GM18868 (cell line): ENCODE data around the gene ODF4.
"Not testable (repeated sequence)": the region's sequence is repeated elsewhere in the genome, so short reads cannot be mapped to it uniquely, and the experiment has no call there.

Experiments
- ATAC-seq: cut with Tn5 transposase; IDR thresholded peaks from one replicate; pipeline ENCODE4 v1.9.1; 2021; ENCODE audit warnings: mild to moderate bottlenecking, moderate library complexity; ENCODE audit not compliant: unreplicated experiment

ODF4 gene

GRCh38 chr17:8366231-8366630 is 26.6 kb downstream of the ODF4 start:
- ATAC-seq: no peak

GRCh38 chr17:8368193-8368592 is 28.6 kb downstream of the ODF4 start:
- ATAC-seq: no peak

GRCh38 chr17:8369944-8370343 is 30.3 kb downstream of the ODF4 start:
- ATAC-seq: no peak

DNA sequence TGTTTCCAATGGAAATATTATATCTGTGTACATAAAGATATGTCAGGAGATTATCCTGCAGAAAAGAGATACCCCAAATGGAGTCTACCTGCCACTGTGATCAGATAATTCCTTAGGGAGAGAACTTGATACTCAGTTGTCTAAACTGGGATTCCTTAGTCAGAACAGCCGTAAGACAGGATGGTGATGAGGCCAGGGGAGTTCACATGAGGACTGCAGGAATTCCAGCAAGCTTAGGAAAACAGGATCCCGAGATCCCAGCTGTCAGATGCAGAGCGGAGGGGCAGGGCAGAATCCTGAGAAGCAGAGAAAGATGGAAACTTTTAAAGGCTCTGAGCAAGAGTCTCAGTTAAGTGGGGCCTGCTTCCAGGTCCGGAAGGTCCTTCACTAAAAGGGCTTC is 32.1 kb downstream of the ODF4 start:
- no peak for ATAC-seq

DNA sequence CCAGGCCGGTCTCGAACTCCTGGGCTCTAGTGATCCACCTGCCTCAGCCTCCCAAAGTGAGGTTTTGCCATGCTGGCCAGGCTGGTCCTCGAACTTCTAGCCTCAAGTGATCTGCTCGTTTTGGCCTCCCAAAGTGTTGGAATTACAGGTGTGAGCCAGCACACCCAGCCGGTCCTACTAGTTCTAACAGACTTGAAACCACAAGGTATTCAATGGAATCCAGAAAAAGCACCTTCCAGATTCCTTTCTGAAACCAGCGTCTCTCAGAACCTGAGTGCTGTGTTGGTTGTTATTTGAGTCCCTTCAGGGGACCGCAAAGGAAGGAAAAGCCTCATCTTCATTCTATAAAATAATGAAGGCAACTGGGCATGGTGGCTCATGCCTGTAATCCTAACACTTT is 32.8 kb downstream of the ODF4 start:
- no peak for ATAC-seq

- ATAC-seq: not testable (repeated sequence)
Measured at GRCh38 chr17:8373856-8374255, 34.2 kb downstream of the ODF4 start.

DNA sequence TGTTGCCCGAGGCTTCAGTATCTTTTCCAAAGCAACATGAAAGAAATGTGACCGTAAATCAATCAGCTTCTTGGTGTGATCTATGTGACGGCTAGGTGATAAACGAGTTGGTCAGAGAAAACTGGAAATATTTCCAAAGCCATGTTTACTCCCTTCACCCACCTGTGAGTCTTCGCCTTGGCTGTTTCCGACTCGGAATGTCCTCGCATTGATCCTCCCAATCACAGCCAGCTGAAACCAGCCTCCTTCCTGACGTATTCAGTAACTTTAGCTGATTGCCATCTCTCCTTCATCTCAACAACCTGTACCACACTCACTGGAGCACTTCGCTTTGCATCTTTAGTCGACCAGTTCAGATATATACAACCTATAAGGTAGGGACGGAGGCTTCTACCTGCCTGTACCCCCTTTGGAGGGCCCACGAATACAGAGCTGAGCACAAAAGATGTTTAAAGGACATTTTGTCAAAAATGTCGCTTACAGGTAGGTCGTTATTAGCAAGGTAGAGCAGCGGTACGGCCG is 36.2 kb downstream of the ODF4 start:
- ATAC-seq: peak; percentile 10

- peak; percentile 87 for ATAC-seq
Measured at GRCh38 chr17:8376271-8377067, 36.8 kb downstream of the ODF4 start, which contains the start of gene KRABD2. Gene KRABD2 (minus strand): TSS chr17:8376704.

- ATAC-seq: no peak
Measured at GRCh38 chr17:8377422-8377821, 37.8 kb downstream of the ODF4 start.

DNA sequence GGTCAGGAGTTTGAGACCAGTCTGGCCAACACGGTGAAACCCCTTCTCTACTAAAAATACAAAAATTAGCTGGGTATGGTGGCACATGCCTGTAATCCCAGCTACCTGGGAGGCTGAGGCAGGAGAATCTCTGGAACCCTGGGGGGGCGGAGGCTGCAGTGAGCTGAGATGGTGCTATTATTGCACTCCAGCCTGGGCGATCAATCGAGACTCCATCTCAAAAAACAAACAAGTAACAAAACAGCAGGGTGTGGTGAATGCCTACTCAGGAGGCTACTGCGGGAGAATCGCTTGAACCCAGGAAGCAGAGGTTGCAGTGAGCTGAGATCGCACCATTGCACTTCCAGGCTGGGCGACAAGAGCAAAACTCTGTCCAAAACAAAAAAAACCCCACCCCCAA is 38.5 kb downstream of the ODF4 start:
- not testable (repeated sequence) for ATAC-seq

DNA sequence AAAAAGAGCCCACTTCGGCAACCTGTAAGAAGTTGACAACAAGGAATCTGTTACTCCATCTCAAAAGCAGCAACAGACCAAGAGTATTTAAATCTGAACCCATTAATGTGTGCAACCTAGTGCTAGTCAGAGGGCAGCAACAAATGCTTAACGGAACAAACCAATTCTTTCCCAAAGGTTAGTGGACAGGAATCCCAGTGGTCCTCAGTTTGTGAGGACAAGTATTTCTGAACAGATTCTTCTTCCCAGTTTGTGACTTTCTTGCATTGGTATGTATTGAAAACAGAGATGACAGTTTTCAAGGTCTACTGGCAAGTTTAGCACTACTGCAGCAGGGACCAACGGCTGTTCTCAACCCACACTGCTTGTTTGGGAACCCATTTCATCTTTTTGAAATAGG is 40.4 kb downstream of the ODF4 start:
- ATAC-seq: no peak

DNA sequence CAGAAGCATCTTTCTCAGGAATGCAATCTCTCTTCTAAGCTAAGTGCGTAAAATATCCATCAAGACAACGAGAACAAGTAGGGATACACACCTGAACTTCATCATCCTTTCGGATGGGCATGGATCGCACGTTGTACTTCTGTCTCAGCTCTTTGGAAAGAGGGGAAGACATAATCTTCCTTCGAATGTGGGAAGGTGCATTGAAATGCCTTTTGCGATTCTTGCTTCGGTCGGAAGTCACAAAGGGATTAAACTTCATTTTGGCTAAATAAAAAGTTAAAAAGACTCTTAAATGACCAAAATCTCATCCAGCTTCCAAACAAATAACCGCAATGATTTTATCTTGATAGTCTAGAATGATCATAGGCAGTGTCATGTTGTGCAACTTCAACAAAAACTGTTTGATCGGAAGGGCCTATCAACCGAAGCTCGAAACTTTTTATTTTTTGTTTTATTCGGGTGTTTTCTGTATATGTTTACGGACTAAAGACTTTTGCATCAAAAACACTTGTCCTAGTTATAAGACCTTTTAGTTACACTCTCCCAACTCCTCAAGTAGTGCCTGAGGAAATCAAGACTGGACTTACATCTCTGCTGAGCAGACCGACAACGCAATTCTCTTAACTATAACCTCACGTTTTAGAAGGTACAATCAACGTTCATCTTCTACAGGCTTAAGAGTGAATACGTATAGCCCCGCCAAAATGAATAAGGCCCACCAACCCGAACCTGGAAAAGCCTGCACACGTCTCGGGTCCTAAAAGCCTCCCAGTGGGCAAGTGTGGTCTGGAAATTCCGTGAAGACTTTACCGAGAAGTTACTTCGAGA is 42.6 kb downstream of the ODF4 start:
- no peak for ATAC-seq

- no peak for ATAC-seq
Measured at GRCh38 chr17:8382880-8383142, 43.2 kb downstream of the ODF4 start.

GRCh38 chr17:8383143-8383822 is 43.6 kb downstream of the ODF4 start, which contains the start of gene RPL26:
Gene RPL26 (minus strand): TSS chr17:8383193. CDS start chr17:8382310, 883 bp downstream.
- ATAC-seq: peak; percentile 85

DNA sequence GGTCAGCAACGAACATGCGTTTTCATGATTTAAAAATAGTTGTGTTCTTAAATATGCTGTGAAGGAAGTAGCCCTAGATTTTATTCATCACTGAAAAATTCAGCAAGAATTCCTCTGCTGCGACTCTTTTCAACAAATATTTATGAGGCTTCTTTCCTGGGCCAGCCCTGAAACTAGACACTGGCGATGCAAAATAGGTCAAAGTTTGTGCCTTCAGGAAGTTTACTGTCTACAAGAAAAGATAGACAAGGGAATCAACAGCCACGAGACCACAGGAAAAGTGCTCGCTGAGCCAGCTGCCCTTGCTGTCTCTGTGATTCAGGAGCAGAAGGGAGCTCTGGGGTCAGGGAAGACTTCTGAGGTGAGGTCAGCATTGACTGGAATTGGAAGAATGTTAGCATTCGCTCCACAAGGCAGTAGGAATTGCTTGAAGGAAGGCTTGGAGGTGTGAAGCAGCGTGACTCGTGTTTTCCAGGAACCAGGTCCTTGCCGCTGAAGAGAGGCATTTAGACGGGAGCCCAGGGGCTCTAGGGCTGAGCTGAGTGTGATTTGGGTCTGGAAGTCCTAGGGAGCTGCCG is 45.2 kb downstream of the ODF4 start:
- ATAC-seq: no peak

DNA sequence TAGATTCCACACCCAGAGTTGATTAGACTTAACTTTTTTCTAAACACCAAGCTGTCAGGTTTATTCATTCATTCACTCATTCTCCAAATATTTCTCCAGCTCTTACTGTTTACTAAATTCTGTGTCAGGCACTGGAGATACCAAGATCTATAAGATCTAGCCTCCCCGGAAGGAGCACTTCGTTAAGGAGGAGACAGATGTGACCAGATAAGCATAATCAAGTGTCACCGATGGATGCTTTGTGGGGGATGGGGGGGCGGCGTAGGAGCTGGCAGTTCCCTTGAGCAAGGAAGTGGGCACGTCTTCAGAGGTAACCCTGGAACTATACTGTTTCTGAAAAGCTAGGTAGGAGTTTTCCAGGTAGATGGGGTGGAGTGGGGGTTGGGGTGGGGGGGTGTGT is 47.2 kb downstream of the ODF4 start:
- ATAC-seq: no peak

- no peak for ATAC-seq
Measured at GRCh38 chr17:8387914-8388651, 48.4 kb downstream of the ODF4 start.

GRCh38 chr17:8391711-8392110 is 52.1 kb downstream of the ODF4 start:
- no peak for ATAC-seq

DNA sequence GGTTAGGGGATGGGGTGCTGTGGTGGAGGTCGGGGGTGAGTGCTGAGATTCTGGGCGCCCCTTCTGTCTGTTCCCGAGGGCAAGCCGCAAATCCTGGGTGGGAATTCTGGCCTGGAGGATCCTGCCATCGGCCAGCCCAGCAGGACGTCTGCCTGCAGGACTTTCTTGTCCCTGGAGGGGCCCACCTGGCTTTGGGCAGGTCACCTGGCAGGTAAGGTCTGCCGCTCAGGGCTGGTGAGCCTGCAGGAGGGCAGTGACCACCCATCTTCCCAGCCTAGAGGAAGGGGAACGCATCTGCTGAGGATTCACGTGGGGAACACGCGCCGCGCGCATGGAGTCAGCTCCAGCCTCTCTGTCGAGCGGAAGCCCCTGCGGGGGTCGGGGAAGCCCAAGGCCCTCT is 52.6 kb downstream of the ODF4 start:
- no peak for ATAC-seq

DNA sequence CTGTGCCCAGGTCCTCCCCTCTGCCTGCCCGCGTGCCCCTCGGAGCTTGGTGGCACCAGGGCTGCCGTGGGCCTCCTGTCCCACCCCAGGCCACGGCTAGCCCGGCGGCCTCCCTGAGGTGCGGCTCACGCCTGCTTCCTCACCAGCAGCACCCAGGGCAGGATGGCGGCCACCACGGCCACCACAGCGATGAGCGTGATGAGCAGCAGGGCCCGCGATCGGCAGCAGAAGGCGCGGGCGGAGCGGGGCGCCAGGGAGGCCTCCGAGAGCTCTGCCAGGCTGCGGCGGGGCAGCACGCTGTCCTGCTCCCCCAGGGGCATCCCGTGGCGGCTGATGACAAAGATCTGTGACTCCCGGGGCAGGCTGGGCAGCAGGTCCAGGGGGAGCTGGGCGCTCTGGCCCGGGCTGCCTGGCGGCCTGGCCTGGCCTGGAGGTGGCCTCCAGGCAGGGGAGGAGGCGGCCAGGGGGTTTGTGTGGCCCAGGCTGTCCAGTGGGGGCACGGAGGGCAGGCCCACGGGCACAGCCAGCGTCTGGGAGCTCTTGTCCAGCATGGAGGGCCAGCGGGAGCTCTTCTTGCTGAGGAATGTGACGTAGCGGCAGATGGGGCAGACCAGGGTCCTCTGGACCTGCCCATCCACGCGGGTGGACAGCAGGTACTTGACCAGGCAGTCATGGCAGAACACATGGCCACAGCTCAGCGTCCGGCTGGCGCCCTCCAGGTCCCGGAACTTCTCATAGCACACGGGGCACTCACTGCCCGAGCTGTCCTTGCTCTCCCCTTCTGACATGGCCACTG is 53.2 kb downstream of the ODF4 start:
- no peak for ATAC-seq
